COLO668 (cell line): Measurements from ENCODE around the gene ITIH6.
"Not testable (repeated sequence)": the region's sequence is repeated elsewhere in the genome, so short reads cannot be mapped to it uniquely, and the experiment has no call there.

Experiments used
- DNase-seq: peaks from one replicate; lab custom pipeline; 2025; ENCODE audit not compliant: unreplicated experiment; lab: John Stamatoyannopoulos, UW

The ITIH6 gene, protein sequence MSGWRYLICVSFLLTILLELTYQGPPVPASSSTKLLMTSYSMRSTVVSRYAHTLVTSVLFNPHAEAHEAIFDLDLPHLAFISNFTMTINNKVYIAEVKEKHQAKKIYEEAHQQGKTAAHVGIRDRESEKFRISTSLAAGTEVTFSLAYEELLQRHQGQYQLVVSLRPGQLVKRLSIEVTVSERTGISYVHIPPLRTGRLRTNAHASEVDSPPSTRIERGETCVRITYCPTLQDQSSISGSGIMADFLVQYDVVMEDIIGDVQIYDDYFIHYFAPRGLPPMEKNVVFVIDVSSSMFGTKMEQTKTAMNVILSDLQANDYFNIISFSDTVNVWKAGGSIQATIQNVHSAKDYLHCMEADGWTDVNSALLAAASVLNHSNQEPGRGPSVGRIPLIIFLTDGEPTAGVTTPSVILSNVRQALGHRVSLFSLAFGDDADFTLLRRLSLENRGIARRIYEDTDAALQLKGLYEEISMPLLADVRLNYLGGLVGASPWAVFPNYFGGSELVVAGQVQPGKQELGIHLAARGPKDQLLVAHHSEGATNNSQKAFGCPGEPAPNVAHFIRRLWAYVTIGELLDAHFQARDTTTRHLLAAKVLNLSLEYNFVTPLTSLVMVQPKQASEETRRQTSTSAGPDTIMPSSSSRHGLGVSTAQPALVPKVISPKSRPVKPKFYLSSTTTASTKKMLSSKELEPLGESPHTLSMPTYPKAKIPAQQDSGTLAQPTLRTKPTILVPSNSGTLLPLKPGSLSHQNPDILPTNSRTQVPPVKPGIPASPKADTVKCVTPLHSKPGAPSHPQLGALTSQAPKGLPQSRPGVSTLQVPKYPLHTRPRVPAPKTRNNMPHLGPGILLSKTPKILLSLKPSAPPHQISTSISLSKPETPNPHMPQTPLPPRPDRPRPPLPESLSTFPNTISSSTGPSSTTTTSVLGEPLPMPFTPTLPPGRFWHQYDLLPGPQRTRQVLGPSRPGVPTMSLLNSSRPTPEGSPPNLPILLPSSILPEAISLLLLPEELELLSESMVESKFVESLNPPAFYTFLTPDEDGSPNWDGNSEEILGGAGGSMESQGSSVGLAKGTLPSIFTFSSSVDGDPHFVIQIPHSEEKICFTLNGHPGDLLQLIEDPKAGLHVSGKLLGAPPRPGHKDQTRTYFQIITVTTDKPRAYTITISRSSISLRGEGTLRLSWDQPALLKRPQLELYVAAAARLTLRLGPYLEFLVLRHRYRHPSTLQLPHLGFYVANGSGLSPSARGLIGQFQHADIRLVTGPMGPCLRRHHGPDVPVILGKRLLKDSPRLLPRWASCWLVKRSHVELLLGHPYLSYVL

GRCh38 chrX:54798137-54798536, at the start of gene ITIH6:
Gene ITIH6, minus strand, starts transcription at chrX:54798255. Its CDS starts 45 bp downstream, at chrX:54798210.
- no peak for DNase-seq

DNA sequence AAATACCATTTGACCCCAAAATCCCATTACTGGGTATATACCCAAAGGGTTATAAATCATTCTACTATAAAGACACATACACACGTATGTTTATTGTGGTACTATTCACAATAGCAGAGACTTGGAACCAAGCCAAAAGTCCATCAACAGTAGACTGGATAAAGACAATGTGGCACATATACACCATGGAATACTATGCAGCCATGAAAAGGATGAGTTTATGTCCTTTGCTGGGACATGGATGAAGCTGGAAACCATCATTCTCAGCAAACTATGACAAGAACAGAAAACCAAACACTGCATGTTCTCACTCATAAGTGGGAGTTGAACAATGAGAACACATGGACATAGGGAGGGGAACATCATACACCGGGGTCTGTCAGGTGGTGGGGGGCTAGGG, 49.6 kb upstream of the ITIH6 start:
- not testable (repeated sequence) for DNase-seq

- DNase-seq, result no peak
These were observed 45.0 kb upstream of the ITIH6 start for GRCh38 chrX:54843050-54843449.

- no peak for DNase-seq
These were observed 44.6 kb upstream of the ITIH6 start for GRCh38 chrX:54842607-54843006.

- DNase-seq, result not testable (repeated sequence)
These were observed 43.3 kb upstream of the ITIH6 start for GRCh38 chrX:54841184-54841874.

DNA sequence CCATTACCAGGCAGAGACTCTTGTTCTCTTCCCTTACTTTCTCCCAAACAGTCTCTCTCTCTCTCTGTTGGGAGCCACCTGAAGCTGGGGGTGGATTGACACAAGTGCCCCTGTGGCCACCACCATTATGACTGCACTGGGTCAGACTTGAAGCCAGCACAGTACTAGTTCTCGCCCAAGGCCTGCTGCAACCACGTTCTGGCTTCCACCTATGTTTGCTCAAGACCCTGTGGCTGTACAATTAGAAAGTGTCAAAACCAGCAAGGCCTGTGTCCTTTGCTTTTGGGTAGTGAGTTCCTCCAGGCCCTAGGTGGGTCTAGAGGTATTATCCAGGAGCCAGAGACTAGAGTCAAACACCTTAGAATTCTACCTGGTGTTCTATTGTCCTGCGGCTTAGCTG, 40.5 kb upstream of the ITIH6 start:
- DNase-seq, result no peak

GRCh38 chrX:54826598-54826997, 28.5 kb upstream of the ITIH6 start:
- no peak for DNase-seq

GRCh38 chrX:54825716-54826438, 27.8 kb upstream of the ITIH6 start:
- no peak for DNase-seq

GRCh38 chrX:54824722-54825121, 26.7 kb upstream of the ITIH6 start:
- DNase-seq, result no peak

DNA sequence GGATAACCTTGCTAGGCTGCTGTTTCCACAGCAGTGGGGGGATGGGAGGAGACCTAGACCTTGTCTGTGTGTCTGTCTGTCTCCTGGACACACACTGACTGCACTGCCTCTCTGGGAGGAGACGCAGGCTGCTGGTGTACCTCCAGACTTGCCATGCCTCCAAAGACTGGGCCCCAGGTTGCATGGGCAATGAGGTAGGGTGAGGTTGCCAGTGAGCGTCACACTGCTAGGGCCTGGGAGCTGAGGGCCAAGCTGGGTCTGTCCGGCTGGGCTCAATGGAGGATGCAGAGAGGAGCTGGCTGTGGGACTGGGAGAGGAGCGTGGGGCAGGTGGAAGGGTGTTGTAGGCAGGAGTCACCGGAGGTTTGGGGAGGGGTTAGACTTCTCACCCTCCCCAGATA, 26.1 kb upstream of the ITIH6 start:
- no peak for DNase-seq

DNA sequence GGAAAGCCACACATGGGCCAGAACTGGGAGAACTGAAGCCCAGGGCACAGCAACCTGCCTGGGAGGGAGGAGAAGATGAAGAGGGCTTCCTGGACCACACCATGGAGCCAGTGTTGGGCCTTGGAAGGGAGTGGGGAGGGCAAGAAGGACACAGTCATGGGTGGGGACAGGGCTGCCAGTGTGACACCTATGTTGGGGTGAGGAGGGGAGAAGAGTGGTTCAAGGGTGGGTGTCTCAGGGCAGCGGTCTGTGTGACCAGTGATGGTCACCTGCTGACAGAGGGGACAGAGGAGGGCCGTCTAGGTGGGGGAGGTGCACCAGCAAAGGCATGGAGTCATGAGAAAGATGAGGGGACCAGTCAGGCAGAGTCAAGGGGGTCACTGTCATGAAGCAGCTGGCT, 23.3 kb upstream of the ITIH6 start:
- no peak for DNase-seq

DNA sequence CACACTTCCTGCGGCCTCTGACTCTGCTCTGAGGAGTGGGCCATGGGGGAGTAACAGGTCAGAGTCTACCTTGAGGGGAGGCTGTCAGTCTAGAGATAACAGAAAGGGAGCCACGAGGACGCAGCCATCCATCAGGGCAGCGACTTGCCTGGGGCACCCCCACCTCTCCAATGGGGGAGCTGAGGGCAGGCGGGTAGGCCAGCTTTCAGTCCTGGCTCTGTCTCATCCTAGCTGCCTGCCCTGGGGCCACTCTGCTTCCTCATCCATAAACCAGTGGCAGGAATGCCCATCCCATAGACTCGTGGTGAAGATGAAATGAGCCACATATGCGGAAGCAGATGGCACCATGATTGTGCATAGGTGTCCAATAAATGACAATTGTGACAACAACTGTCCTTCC, 22.7 kb upstream of the ITIH6 start:
- no peak for DNase-seq

DNA sequence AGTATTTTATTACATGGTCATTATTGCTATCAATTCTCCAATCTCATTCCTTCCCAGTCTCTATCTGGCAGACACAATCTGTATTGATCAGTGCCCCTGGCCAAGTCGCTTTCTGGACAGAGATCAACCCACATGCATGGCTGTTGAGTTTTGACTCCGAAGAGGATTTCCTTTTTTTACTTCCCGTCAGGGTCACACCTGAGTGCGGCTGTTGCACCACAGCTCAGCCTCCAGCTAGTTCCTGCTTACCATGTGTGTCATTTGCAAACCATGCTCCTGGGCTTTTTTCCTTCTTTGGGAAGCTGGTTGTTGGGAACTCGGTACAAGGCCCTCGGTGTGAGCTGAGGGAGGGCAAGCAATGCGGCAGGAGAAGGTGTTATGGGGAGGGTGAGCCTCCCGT, 21.1 kb upstream of the ITIH6 start:
- no peak for DNase-seq

DNA sequence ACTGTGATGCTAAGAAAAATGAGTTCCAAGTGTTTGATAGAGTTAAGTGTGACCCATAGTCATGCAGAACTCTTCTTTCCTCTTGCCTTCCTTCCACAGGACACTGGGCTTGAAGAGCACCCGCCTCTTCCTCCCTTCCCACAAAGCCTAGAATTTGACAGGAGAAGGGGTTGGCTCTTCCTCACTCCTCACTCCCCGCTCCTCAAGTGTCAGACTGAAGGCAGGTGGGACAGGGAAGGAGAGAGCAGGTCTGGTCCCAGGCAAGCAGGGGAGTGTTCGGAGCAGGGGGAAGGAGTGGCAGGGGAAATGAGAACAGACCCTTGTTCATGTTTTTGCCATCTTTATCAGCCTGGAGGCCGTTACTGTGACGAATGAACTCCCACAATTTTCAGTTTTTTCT, 20.2 kb upstream of the ITIH6 start:
- DNase-seq, result no peak

DNA sequence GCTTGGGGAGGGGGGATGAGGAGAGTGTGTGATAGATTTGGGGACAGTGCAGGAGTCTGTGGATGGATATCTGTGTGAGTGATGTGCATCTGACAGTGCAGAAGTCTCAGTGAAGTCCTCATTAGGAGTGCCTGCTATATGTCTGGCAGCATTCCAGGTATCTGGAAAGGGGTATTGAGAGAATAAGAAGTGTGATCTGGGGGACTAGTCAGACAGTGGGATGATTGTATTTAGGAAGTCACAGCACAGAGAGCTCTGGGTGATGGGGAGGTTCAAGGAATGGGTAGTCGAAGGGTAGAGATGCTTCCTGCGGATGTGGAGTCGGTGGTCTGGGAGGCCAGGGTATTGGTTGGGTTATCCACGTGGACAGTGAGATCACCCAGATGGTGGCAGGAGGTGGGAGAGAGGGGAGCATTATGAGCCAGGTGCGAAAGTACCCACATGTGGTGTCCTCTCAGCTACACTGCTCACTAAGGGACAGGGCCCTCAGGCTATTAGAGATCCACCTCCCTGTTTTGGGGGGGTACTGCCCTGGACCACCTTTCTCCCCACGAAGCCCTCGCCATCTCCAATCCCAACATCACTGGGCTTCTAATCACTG, 19.3 kb upstream of the ITIH6 start:
- DNase-seq, result no peak

DNA sequence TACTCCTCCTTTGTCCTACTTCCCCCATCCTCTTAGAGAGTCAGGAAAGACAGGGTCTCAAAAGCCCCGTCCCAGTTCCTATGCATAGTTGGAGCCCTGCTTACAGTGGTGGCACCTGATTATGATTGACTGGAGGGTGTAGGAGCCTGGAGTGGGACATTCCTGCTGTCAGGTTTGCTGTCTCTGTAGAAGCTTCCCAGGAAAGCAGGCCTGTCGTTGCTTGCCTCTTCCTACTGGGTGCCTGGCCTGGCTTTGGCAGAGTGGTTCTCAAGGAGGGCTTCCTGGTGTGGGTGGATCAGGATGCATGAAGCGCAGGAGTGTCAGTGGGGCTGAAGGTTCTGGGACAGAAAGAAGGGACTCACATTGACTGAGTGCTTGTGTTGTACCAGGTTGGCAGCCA, 14.3 kb upstream of the ITIH6 start:
- no peak for DNase-seq

GRCh38 chrX:54811301-54811885, 13.3 kb upstream of the ITIH6 start:
- no peak for DNase-seq

GRCh38 chrX:54810532-54810931, 12.5 kb upstream of the ITIH6 start:
- DNase-seq, result no peak
